Left lobe of liver (tissue), 2 donors: ENCODE results near the gene GOLGA3. TPM values are rescaled to one million over a fixed set of nuclear protein-coding genes. Genes with fewer than 3 reads are reported as not detected.
"Not testable (repeated sequence)": the region's sequence is repeated elsewhere in the genome, so short reads cannot be mapped to it uniquely, and the experiment has no call there.

Experiments
- ATAC-seq: fragments of 200-7000 bp; cut with Tn5 transposase; one replicate; pipeline ENCODE4 v1.9.1; 2020; ENCODE audit warnings: mild to moderate bottlenecking, moderate library complexity
- DNase-seq: peaks from one replicate; pipeline ENCODE4 v3.0.0-alpha.2; 2020; ENCODE audit warnings: low spot score
- total RNA-seq: library from RNA; stranded (reverse); gene quantifications from one replicate; pipeline ENCODE4 v1.2.1, GENCODE V29; 2021
- donor health status: DM: no; HTN: no; CAD: no; lungs with moderate emphysema.
- donor health status: DM: no; HTN: yes; CAD: no.

GOLGA3 gene
- 22.9 TPM for total RNA-seq

- ATAC-seq (peak; percentile 95), DNase-seq (peak; percentile 95)
Observed at GRCh38 chr12:132828706-132829534, at the start of gene GOLGA3. Gene GOLGA3, minus strand, starts transcription at chr12:132828869. Its CDS starts 6,741 bp downstream, at chr12:132822128.

- not testable (repeated sequence) for DNase-seq, ATAC-seq
Observed at GRCh38 chr12:132874620-132875019, 46.0 kb upstream of the GOLGA3 start.

DNA sequence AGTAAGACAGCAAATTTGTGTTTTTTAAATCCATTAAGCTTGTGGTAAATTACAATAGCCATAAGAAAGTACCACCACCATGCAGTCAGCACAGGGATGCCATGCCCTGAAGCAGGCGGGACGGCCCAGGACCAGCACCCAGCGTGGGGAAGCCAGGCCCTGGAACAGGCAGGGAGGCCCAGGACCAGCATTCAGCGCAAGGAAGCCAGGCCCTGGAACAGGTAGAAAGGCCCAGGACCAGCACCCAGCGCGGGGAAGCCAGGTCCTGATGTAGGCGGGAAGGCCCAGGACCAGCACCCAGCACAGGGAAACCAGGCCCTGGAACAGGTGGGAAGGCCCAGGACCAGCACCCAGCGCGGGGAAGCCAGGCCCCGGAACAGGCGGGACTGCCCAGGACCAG lies 45.5 kb upstream of the GOLGA3 start:
- ATAC-seq = no peak

DNA sequence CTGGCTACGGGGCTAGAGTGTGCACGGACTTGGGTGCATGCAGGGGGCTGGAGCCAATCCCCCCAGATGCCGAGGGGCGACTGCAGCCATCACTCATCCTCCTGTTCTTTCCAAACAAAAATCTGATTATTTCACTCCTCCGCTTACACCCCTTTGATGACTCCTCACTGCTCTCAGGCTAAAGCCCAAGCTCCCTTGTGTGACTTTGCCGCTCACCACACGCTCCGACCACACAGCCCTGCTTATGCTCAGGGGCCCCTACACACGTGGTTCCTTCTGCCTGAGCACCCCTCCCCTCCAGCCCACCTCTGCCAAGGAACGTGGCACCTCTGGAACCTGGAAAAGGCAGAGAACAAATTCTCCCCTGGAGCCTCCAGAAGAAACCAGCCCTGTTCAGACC lies 45.1 kb upstream of the GOLGA3 start:
- ATAC-seq (no peak), DNase-seq (no peak)

More for the DNA sequence above, 45.5 kb upstream of the GOLGA3 start:
- no peak for DNase-seq

GRCh38 chr12:132872975-132873421 lies 44.3 kb upstream of the GOLGA3 start:
- DNase-seq (no peak), ATAC-seq (no peak)

- DNase-seq (no peak), ATAC-seq (no peak)
Observed at GRCh38 chr12:132872073-132872855, 43.6 kb upstream of the GOLGA3 start.

DNA sequence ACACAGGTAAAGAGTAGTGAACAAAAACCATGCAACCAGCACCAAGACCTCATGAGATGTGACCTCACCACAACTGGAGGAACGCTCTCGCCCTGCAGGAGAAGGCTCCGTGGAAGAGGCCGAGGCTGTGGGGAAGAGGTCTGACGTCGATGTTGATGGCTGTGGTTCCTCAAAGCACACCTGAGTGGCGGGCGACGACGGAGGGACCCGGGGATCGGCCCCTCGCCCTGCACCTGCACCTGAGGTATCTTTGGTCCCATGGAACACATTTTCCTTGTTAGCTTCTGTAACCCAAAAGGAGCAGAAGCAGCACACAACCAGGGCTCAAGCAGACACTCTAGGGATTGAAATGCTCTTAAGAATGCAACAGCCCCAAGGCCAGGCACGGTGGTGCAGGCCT lies 40.9 kb upstream of the GOLGA3 start:
- ATAC-seq (no peak), DNase-seq (no peak)

GRCh38 chr12:132866251-132866828 lies 37.7 kb upstream of the GOLGA3 start:
- ATAC-seq (no peak), DNase-seq (no peak)

DNA sequence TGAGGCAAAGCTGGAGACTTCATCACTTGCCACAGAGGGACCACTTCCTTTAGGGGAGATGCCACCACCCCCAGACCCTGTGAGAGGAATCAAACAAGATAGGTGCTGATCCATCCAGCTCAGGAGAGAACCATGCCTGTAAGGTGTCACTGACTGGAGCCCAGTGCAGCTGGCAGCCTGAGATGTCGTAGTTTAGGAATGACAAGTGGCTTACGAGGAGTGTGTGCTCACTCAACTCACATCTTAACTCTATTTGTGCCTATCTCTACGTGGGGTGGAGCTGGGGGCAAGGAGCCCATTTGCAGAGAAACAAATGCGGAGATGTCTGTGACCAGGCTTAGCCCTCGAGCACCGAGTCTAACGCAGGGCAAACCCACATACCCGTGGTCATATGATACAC lies 32.9 kb upstream of the GOLGA3 start:
- no peak for DNase-seq
- no peak for ATAC-seq

DNA sequence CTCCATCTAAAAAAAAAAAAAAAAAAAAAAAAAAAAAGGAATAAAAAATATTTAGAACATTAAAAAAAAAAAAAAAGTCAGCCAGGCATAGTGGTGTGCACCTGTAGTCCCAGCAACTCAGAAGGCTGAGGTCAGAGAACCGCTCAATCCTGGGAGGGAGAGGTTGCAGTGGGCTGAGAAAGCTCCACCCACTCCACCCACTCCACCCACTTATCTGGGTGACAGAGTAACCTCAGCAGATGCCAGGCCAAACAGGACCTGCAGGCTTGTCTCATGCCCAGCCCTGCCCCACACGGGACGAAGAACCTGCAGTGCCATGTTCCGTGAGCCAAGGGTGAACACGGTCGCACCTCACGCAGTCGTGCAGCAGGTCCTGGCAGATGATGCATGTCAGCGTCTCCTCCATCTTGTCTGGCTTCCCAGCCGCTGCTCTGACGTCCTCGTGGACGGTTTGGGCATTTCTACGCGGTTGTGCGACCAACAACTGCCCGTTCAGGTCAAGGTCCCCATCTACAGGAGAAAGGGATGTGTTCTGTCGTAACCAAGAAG lies 30.1 kb upstream of the GOLGA3 start:
- ATAC-seq = peak; percentile 48
- DNase-seq = no peak

DNA sequence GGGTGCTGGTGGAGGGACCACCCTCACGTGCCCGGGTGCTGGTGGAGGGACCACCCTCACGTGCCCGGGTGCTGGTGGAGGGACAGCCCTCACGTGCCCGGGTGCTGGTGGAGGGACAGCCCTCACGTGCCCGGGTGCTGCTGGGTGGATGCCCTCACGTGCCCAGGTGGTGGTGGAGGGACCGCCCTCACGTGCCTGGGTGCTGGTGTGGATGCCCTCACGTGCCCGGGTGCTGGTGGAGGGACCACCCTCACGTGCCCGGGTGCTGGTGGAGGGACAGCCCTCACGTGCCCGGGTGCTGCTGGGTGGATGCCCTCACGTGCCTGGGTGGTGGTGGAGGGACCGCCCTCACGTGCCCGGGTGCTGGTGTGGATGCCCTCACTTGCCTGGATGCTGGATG lies 28.4 kb upstream of the GOLGA3 start:
- not testable (repeated sequence) for ATAC-seq, DNase-seq

GRCh38 chr12:132856581-132856980 lies 27.9 kb upstream of the GOLGA3 start:
- ATAC-seq = no peak
- DNase-seq = no peak

DNA sequence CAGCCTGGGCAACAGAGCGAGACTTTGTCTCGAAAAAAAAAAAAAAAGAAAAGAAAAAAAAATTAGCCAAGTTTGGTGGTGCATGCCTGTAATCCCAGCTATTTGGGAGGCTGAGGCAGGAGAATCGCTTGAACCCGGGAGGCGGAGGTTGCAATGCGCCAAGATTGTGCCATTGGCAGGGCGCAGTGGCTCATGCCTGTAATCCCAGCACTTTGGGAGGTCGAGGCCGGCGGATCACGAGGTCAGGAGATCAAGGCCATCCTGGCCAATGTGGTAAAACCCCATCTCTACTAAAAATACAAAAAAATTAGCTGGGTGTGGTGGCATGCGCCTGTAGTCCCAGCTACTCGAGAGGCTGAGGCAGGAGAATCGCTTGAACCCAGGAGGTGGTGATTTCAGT lies 26.5 kb upstream of the GOLGA3 start:
- not testable (repeated sequence) for ATAC-seq

GRCh38 chr12:132853285-132854092 lies 24.8 kb upstream of the GOLGA3 start:
- no peak for DNase-seq
- ATAC-seq = no peak

More for the DNA sequence above, 26.5 kb upstream of the GOLGA3 start:
- not testable (repeated sequence) for DNase-seq

DNA sequence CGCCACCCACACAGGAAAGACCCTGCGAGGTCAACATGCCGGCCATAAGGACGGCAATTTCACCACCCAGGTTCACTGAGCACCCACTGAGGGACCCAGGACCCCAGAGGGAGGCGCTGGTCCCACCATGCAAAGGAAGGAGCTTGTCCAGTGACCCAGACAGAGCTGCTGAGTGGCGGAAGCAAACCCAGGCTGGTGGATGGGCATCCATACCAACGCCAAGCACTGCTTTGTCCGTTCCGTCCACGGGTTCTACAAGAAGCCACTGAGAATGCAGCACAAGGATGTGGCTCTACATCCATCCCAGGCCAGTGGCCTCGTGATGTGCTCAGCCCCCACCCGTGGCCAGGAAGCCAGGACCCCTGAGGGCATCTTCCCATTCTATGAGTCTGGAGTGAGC lies 23.8 kb upstream of the GOLGA3 start:
- ATAC-seq = no peak
- no peak for DNase-seq

DNA sequence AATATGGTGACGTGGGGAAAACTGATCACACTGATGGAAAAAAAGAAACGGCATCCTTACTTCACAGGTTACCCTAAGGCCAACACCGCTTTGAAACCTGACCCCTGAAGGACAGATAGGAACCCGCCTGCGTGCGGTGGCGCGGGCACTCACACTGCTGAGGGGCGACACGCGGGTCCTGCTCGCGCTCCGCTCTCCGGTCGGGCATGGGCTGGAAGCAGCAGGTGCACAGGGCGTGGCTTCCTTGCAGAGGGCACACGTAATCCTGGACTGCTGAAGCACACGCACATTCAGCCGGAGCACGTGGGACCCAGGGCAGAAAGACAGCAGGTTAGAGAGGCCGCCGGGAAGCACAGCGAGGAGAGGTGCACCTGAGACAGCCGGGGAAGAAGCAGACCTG lies 22.8 kb upstream of the GOLGA3 start:
- DNase-seq = no peak
- ATAC-seq = no peak

- DNase-seq (no peak), ATAC-seq (no peak)
Observed at GRCh38 chr12:132850291-132850690, 21.6 kb upstream of the GOLGA3 start.

GRCh38 chr12:132848521-132848920 lies 19.9 kb upstream of the GOLGA3 start:
- ATAC-seq = no peak
- no peak for DNase-seq

DNA sequence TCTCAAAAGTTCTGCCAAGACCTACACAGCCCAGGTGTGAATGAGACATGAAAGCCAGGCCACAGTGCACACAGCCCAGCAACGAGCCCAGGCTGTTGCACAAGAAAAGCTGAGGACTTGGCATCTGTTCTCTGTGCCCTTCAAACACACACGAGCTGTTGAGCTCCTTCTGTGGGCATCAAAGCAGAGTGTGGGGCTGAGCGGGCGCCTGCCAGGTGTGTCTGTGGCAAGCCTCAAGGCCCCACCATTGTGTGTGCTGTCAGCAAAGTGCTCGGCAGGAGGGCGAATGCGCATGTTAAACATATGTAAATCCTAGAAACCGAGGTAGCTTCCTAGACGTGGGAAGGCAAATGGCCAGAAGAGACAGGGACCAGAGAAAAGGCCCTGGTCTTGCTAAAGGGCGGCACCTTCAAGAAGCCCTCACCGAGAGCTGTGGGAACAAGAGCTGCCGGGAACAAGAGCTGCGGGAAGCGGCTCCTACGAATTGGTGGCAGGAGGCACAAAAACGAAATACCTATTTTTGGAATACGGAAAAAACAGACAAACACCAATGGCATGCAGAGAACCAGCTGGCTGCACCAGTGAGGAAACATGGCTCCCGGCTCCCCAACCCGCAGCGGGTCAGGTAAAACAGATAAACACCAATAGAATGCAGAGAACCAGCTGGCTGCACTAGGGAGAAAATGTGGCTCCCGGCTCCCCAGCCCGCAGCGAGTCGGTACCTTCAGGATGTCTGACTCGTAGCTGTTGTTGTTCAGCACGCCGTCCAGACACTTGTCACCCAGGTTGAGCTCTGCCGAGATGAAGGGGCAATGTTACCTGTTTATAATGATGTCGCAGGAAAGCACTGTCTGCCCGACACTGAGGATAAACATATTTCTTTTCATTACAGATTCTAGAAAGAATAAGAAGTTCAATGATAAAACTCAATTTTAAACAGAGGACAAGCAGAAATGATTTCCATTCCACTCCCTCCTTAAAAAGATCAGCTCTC lies 19.0 kb upstream of the GOLGA3 start:
- ATAC-seq (peak; percentile 88), DNase-seq (peak; percentile 52)
